Measurements from ENCODE around the gene WDR1.

The WDR1 gene

DNA sequence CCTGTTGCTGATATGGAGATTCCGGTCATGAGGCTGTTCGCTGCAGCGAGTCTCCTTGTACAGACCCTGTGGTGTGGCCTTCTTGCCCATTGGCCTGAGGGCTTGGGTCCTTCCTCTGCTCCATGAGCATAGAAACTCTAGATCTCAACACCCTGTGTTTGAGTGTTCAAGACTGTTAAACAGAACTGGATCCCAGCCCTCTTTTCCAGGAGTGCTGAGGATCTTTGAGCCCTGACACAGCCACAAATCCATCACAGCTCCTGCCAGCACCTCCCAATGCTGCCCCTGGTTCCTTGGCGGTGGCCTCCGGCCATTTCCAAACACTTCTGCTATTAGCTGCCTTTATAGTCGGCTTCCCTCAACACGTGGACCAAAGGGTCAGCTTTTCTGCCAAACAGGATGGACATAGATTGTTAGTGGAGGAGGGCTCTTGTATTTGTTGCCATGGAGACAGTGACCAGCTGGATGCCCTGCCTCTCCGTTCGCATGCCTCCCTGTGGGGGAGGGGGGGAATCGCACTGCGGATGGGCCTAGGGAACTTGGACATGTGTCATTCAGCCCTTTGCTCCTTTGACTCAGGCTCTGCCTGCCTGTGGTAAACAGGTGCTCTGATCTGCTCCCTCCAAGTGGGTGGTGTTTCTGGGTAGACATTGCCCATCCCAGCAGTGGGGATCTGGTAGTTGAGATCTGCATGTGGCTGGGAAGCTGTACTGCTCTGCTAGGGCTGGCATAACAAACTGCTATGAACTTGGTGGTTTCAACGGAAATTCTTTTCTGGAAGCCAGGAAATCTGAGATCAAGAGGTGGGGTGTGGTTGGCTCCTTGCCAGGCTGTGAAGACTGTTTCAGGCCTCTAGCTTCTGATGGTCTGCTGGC lies 6.9 kb upstream of the WDR1 start:
- DNase-seq (ENCODE audit: low read depth): no peak
- no peak overlapping the region for H3K4me3 ChIP-seq (ENCODE audit: low read length)
- TF ChIP-seq, protein P1, sequence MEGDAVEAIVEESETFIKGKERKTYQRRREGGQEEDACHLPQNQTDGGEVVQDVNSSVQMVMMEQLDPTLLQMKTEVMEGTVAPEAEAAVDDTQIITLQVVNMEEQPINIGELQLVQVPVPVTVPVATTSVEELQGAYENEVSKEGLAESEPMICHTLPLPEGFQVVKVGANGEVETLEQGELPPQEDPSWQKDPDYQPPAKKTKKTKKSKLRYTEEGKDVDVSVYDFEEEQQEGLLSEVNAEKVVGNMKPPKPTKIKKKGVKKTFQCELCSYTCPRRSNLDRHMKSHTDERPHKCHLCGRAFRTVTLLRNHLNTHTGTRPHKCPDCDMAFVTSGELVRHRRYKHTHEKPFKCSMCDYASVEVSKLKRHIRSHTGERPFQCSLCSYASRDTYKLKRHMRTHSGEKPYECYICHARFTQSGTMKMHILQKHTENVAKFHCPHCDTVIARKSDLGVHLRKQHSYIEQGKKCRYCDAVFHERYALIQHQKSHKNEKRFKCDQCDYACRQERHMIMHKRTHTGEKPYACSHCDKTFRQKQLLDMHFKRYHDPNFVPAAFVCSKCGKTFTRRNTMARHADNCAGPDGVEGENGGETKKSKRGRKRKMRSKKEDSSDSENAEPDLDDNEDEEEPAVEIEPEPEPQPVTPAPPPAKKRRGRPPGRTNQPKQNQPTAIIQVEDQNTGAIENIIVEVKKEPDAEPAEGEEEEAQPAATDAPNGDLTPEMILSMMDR (IDR thresholded peaks at IDR 0.05; ENCODE audit: insufficient read depth, low read depth, low read length, missing control alignments): no peak

DNA sequence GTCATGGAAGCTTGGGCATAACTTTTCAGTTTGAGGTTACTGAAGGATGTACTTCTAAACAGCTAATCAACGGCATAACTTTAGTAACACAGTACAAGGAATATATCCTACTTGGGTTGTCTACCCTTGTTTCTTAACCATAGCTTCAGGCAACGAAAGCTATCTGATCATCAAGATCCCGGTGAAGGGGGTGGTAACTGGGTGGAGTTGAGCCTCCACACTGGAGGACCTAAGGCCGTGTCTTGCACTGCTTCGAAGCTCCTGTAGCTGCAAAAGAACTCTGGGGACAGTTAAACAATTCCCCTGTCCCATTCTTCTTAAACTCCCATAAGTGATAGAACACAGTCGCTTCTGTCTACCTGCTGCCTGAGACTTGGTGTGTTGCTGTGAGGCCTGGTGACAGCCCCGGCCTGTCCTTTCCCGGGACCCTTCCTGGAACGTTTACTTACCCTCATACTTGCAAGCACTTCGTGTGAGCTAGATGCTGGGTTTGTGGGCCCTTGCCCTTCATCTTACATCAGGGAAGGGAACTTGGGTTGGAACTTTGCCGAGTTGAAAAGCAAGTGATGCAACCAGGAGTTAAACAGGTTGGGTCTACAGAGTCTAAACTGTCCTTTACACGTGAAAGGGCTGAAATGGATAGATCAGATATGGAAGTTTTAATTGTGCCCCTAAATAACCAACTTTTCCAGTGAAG lies 5.8 kb upstream of the WDR1 start:
- no peak for DNase-seq (ENCODE audit: low read depth)
- no peak overlapping the region for H3K4me3 ChIP-seq (ENCODE audit: low read length)
- TF ChIP-seq, protein P1 (IDR thresholded peaks at IDR 0.05; ENCODE audit: insufficient read depth, low read depth, low read length, missing control alignments): no peak

DNA sequence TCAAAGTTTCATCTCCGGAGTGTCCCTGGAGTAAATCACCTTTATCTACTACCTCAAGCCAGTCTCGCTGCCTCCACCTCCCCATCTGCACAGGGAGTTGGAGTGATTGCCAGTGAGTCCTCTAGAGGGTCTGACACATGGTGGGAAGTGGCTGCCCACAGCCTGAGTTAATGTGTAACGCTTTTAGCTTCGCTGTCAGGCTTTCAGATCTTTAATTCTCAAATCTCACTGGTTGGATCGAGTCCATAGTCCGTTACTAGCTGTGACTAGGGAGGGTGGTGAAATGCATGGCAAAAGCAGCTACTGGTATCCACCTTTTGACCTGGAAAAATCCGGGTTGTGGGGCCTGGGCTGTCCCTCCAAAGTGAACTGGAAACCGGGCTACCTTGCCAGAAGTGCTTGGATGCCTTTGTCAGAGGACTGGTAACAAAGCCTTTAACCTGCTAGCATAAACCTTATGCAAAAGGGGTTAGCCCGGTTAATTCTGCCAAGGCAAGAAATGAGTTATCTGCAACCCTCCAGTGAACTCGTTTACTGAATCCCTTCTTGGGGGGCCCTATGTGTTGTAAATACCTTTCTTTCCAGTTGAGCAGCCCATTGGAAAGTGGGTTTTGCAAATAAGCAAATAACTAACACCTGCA lies 5.1 kb upstream of the WDR1 start:
- DNase-seq (ENCODE audit: low read depth): no peak
- no peak overlapping the region for H3K4me3 ChIP-seq (ENCODE audit: low read length)
- TF ChIP-seq, protein P1 (IDR thresholded peaks at IDR 0.05; ENCODE audit: insufficient read depth, low read depth, low read length, missing control alignments): no peak

DNA sequence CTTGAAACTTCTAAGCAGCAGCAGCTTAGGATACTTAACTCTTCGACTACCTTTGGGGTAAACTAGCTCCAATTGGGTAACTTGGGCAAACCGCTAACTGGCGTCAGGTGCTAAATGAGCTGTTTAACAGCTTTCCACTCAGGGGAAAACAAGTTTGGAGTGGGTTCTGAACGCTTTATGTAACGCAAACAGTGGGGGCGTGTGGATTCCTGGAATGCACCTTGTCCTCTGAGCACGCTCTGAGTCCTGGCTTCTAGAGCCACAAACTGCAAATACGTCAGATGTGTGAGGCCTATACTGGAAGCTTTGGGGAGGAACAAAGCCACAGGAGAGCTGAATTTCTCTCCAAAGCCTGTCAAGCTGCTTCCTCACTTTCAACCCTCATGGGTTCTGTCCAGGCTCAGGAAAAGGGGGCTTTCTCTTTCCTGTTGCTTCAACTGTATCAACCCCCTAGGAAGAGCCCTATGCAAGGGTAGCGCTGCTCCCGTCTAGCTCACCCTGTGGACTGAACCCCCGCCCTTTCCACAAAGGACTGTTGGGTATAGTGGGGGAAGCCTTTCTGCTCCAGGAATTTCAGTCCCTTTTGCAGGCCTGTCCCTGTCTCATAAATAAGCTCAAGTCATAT lies 4.5 kb upstream of the WDR1 start:
- TF ChIP-seq, protein P1 (IDR thresholded peaks at IDR 0.05; ENCODE audit: insufficient read depth, low read depth, low read length, missing control alignments): no peak
- no peak overlapping the region for H3K4me3 ChIP-seq (ENCODE audit: low read length)
- DNase-seq (ENCODE audit: low read depth): no peak

DNA sequence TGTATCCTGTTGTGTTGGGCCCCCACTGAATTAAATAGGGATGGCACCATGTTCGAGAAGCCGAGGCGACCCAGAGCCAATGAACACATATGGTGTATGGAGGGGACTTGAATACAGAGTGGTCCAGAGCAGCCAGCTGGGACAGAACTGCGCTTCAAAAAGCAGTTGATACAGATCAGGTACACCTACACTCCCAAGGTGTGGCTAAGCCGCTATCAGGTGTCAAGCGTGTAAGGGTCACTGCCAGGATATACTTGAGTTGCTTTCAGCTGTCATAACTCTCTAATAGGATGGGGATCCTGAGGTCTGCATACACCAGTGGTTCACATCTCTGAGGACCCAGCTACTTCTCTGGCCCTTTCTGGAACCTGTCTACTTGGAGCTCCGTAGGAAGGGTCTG lies 3.2 kb upstream of the WDR1 start:
- no peak for DNase-seq (ENCODE audit: low read depth)
- TF ChIP-seq, protein P1 (IDR thresholded peaks at IDR 0.05; ENCODE audit: insufficient read depth, low read depth, low read length, missing control alignments): no peak
- H3K4me3 ChIP-seq (ENCODE audit: low read length): no peak overlapping the region

DNA sequence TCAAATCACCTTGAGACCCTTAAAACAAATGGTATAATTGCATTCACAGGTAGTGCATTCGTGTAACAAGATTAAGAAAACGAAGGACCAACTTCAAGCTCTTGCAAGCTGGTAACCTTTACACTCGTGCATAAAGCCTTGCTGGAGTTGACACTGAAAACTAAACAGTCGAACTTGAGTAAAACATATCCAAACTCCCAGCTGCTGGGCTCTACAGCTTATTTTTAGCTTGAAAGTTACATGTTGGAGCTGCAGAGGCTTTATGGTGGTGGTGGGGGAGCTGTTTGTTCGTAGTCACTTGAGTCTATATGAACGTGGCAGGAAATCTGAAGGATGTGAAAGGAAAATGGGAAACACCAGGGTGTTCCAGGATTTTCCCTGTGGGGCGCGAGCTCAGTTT lies 2.7 kb upstream of the WDR1 start:
- H3K4me3 ChIP-seq (ENCODE audit: low read length): no peak overlapping the region
- TF ChIP-seq, protein P1 (IDR thresholded peaks at IDR 0.05; ENCODE audit: insufficient read depth, low read depth, low read length, missing control alignments): no peak
- DNase-seq (ENCODE audit: low read depth): no peak
